ENCODE results near the gene LMTK3.

DNA sequence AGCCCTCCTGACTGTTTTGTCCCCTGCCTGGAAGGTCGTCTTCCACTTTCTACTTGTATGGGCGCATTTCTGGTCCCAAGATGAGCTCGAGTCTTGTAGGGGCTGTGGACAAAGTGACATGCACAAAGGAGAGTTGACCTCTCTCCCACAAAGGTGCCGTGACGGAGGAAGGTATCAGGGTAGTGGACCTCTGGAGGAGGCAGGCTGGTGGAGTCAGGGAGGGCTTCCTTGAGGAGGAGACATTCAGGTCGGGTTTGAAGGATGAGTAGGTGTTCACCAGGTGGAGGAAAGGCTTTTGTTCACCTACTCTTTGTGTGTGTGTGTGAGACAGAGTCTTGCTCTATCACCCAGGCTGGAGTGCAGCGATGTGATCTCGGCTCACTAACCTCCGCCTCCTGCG lies 40.8 kb downstream of the LMTK3 start:
- TF ChIP-seq, protein P1, sequence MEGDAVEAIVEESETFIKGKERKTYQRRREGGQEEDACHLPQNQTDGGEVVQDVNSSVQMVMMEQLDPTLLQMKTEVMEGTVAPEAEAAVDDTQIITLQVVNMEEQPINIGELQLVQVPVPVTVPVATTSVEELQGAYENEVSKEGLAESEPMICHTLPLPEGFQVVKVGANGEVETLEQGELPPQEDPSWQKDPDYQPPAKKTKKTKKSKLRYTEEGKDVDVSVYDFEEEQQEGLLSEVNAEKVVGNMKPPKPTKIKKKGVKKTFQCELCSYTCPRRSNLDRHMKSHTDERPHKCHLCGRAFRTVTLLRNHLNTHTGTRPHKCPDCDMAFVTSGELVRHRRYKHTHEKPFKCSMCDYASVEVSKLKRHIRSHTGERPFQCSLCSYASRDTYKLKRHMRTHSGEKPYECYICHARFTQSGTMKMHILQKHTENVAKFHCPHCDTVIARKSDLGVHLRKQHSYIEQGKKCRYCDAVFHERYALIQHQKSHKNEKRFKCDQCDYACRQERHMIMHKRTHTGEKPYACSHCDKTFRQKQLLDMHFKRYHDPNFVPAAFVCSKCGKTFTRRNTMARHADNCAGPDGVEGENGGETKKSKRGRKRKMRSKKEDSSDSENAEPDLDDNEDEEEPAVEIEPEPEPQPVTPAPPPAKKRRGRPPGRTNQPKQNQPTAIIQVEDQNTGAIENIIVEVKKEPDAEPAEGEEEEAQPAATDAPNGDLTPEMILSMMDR (IDR thresholded peaks at IDR 0.05): no peak
- TF ChIP-seq GABPB1 (CRISPR knock-in tag; IDR thresholded peaks at IDR 0.05) (no peak), ZNF232 (CRISPR knock-in tag; IDR thresholded peaks at IDR 0.05) (no peak), NFE2L1 (CRISPR knock-in tag; IDR thresholded peaks at IDR 0.05) (no peak), CREB1 (CRISPR knock-in tag; IDR thresholded peaks at IDR 0.05) (no peak), ETV6 (CRISPR knock-in tag; IDR thresholded peaks at IDR 0.05) (no peak), ATF2 (CRISPR knock-in tag; IDR thresholded peaks at IDR 0.05; ENCODE audit: borderline replicate concordance, low read depth) (no peak), NR3C1 (CRISPR knock-in tag; conservative IDR thresholded peaks at IDR 0.05; ENCODE audit: low read depth) (no peak)
- TF ChIP-seq, protein P2, sequence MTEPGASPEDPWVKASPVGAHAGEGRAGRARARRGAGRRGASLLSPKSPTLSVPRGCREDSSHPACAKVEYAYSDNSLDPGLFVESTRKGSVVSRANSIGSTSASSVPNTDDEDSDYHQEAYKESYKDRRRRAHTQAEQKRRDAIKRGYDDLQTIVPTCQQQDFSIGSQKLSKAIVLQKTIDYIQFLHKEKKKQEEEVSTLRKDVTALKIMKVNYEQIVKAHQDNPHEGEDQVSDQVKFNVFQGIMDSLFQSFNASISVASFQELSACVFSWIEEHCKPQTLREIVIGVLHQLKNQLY (CRISPR knock-in tag; IDR thresholded peaks at IDR 0.05): no peak
- TF ChIP-seq, protein P3, sequence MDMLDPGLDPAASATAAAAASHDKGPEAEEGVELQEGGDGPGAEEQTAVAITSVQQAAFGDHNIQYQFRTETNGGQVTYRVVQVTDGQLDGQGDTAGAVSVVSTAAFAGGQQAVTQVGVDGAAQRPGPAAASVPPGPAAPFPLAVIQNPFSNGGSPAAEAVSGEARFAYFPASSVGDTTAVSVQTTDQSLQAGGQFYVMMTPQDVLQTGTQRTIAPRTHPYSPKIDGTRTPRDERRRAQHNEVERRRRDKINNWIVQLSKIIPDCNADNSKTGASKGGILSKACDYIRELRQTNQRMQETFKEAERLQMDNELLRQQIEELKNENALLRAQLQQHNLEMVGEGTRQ (CRISPR knock-in tag; IDR thresholded peaks at IDR 0.05): no peak
- TF ChIP-seq, protein P4, sequence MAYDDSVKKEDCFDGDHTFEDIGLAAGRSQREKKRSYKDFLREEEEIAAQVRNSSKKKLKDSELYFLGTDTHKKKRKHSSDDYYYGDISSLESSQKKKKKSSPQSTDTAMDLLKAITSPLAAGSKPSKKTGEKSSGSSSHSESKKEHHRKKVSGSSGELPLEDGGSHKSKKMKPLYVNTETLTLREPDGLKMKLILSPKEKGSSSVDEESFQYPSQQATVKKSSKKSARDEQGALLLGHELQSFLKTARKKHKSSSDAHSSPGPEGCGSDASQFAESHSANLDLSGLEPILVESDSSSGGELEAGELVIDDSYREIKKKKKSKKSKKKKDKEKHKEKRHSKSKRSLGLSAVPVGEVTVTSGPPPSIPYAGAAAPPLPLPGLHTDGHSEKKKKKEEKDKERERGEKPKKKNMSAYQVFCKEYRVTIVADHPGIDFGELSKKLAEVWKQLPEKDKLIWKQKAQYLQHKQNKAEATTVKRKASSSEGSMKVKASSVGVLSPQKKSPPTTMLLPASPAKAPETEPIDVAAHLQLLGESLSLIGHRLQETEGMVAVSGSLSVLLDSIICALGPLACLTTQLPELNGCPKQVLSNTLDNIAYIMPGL (CRISPR knock-in tag; IDR thresholded peaks at IDR 0.05): no peak

All from WTC11 (cell line).